NCI-H2029 treated with DMSO at 0.1 percent for 48 hours (cell line): ENCODE measurements around the gene RPL4.
"Not testable (repeated sequence)": the region's sequence is repeated elsewhere in the genome, so short reads cannot be mapped to it uniquely, and the experiment has no call there.

Experiments used
- DNase-seq: peaks from one replicate; lab custom pipeline; 2025; lab: John Stamatoyannopoulos, UW

RPL4 gene

DNA sequence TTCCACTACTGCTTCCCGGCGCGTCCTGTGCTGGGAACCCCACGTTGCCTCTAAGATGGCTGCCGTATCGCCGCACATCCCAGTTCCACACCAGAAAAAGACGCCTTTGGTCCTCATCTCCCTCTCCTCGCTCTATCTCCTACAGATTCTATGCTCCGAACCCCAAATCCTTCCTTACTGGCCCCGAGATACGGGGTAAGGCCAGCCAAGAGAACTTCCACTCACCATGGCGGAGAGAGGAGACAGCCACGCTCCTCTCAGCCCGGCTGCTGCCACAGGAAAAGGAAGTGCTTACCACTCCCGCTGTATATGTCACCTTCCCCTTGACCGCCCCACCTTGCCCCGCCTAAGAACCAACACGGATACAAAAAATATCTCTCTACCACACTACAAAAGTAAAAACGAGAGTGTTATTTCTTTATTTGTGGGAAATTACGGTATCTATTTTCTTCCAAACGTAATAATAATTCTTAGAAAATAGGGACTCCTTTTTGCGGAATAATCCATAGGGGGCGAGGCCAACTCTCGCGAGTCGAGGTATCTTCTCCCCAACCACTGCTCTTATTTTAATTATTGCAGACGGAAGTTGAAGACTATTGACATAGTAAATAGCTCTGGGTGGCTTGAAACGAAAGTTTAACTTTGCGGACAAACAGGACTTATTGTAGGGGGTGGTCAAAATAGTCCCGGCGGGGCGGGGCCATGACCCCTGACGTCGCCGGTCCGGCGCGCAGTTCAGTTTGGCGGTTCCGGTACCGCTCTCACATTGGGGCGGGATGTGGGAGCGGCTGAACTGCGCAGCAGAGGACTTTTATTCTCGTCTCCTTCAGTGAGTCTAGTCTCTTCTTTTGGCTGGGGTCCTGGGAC is at the start of gene RPL4, which contains the start of gene ZWILCH:
Gene RPL4 (minus strand): TSS at position 293 of the 867 bp plus-strand sequence. CDS start 65 bp downstream, at position 228.
Gene ZWILCH (plus strand): TSS at position 764 of the 867 bp plus-strand sequence. CDS start 13 bp downstream, at position 777.
- no peak for DNase-seq

DNA sequence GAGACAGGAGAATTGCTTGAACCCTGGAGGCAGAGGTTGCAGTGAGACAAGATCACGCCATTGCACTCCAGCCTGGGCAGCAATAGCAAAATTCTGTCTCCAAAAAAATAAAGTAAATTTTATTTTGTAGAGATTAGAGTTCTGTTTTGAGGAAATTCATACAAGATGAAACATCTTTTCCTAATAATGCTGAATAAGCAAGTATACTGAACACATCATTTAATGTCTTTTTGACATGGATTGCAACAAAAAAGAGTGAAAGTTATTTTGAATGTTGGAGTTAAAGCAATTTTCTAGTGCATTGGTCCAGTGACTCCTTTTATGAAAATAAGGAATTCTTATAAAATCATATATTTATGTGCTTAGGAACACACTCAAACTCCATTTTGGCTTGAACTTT is 40.6 kb upstream of the RPL4 start:
- no peak for DNase-seq

DNA sequence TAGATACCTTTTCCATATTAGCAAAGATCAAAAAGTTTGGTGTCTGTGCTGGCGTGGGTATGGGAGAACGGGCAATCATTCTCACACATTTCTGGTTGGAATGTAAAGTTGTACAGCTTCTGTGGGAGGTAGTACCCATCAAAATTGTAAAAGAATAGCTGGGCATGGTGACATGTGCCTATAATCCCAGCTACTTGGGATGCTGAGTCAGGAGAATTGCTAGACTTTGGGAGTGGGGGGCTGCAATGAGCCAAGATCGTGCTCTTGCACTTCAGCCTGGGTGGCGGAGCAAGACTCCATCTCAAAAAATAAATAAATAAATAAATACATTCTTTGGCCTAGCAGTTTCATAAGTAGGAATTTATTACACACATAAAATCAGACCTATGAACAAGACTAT is 38.2 kb upstream of the RPL4 start:
- no peak for DNase-seq

DNA sequence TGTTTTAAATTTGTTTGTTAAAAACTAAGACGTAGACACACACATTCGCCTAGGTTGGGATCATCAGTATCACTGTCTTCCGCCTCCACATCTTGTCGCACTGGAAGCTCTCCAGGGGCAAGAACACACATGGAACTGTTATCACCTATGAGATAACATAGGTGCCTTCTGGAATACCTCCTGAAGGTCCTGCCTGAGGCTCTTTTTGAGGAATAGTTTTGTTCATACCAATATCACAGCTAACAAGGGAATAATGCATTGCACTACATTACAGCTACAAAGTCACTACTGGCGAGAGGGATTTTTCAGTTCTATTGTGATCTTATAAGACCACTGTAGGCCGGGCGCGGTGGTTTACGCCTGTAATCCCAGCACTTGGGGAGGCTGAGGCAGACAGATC is 30.4 kb upstream of the RPL4 start:
- no peak for DNase-seq

DNA sequence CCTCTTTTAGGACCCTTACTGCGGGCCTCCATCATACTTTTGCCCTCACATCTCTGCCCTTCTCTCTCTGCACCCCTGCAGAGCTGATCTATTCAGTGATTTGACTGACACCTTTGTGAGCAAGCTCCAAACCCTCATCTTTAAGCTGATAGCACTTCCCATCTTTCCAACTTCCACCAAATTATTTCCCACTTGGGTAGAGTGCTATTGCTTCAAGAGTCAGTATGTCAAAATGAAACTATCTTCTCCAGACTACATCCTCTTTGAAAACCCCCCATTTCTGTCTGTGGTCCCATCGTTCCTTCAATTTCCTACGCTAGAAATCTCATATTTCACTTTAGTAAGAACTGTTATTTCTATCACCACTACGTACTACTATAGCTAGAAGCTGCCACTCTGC is 20.2 kb upstream of the RPL4 start:
- DNase-seq: no peak

DNA sequence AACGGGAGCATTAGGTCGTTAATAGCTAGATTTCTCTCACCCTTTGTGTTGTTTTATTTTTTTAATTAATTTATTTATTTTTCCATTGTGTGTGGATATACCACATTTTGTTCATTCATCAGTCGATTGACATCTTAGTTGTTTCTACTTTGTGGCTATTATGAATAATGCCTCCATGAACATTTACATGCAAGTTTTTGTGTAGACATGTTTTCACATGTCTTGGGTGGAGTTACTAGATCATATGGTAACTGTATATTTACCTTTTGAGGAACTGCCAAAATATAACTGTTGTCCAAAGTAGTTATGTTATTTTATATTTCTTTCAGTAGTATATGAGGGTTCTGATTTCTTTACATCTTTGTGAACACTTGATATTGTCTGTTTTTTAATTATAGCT is 19.3 kb upstream of the RPL4 start:
- DNase-seq: no peak

DNA sequence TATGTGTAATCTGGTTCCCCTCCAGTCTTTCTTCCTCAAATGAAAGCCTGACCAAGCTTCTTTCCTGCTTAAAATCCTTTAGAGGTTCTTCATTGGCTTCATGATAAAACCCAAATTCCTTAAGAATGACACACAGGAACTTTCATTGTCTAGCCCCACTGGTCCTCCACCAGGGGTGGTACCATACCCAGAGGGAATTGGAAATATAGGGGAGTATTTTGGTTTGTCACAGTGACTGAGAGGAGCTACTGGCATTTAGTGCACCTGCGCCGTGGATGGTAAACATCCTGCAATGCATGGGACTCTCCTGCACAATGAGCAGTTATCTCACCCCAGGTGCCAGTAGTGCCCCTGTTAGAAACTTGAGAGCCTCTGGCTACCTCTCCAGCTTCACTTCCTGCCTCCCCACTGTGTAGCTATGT is 11.3 kb upstream of the RPL4 start:
- no peak for DNase-seq

DNA sequence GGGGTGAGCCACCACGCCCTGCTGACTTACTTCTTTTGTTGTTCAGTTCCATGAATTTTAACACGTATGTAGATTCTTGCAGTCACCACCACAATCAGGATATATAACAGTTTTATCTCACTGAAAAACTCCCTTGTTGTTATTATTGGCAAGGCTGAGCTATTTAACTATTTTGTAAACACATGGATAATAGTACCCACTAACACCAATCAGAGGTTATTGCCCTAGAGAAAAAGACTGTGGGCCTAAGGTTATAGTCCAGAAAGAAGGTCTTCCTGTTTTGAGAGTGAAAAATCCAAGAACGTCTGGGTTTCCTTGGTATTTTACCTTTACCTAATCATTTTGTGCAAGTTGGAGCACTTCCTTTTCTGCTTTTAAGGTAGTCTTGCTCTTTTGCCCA is 9.9 kb upstream of the RPL4 start:
- no peak for DNase-seq

DNA sequence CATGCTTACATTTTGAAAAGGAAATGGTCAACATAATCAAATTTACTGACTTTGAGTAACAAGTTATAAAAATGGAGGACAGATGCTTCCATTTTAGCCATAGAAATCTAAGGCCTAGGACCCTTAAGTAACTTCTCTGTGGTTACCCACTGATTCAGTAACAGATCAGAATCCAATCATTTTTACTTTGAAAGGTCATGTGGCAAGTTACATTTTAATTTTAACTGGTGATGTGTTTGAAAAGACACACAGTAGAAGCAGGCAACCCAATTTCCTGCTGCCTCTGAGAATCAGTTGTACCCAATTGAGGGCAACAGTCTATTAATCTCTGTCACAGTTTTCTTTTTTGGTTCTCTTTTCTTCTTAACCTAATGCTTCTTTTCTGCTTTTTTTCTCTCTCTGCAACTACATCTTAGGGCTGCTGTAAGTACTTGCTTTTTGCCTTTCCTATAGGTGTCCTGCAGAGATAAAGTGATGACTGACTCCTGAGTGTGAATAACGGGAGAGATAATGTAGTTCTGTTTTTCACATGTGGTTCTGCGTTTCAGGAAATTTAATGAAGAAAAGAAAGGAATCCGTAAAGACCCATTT is 3.7 kb upstream of the RPL4 start:
- no peak for DNase-seq

DNA sequence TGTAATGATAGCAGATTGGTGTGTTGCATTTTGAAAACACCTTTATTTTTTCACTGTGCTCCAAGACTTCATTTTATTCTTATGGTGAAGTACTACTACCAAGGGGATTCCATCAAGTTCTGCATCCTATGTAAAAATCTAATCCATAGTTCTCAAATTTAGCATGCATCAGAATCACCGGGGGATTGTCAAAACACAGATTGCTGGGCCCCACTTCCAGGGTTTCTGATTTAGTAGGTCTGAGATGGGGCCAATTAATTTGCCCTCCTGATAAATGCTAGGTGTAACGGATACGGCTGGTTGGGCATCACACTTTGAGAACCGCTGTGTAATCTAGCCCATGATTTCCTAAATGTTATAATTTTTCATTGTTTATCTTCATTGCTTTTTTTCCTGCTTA is 1.2 kb upstream of the RPL4 start:
- no peak for DNase-seq

DNA sequence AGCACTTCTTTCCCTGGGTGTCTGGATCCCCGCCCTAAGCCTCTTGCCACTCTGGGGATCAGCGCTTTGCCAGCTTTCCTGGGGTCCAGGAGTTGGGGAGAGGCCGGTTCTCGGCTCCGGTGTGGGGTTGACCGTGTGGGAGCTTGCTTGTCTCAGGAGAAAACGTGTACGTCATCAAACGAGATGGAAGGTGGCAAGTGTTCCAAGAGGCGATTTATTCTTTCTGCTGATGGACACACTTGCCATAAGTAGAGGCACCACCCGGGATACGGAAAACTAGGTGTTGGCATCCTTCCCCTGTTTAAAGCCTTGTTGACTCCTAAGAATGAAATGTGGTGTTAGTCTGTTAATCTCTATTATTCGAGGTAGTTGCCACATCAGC is 766 bp upstream of the RPL4 start:
- no peak for DNase-seq

DNA sequence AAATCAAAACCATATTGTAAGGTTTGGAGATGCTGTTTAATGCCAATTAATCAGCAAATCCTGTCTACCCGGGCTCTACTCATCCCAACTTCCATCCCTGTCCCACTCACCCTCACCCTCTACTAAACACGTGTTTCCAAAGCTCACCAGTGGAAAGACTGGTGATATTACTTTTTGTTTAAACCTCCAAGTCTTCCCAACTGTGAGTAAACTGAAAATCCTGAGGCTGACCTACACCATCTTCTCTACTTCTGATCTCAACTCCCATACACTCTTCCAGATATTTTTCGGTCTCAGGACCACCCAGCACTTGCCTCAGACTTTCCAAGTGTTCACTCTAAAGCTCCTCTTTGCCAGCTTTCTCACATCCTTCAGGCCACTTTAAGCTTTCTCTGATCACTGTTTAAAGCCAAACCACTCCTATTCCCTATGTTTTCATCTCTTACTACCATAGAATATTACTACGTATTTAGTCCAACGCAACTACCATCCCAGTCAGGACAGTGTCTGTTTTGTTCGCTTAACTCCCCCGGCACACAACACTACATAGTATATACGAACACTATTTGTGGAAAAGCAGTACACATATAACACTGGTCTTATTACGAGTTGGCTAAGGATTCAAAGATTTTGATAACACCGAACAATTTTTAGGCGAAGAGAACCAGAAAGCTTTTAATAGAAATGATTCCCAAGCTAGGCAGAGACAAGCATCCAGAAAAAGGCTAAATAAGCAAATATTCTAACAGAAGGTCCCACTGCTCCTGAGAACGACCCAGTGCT is 684 bp downstream of the RPL4 start:
- no peak for DNase-seq

DNA sequence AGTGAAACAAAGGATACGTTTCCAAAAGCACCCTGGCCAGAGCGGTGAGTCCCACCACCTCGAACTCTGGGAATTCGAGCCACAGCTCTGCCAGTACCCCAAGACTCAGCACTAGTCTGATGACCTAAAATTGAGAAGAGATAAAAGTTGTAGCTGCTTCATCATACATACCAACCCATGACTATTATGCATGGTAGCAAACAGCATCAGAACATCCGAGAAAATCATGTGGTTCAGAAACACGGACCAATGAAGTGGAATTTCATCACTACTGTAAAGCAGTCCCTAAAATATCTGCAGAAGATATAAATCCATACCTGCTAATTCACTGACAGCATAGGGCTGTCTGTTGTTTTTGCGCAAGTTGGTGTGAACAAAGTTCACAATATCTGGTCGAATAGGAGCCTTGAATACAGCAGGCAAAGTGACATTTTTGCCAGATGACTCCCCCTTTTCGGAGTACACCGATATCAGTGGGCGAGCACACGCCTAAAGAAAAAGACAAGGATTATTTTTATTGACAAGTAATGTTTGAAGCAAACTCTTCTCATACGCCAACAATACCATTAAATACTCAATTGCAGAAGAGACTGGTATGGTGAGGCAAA is 1.5 kb downstream of the RPL4 start:
- DNase-seq: not testable (repeated sequence)

DNA sequence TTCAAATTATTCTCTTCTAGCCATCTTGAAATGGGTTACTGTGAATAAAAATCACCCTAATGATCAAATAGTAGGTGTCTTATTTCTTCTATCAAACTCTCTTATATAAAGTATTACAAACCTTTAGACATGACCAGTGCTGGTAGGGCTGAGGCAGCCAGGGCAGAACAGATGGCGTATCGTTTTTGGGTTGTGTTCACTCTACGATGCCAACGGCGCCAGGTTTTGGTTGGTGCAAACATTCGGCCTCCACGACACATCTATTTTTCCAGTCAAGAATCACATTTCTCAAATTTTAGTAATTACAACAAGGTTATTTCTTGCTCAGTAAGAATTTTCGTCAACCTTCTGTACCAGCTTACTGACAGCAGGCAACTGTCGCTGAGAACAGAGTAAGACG is 2.2 kb downstream of the RPL4 start:
- no peak for DNase-seq

DNA sequence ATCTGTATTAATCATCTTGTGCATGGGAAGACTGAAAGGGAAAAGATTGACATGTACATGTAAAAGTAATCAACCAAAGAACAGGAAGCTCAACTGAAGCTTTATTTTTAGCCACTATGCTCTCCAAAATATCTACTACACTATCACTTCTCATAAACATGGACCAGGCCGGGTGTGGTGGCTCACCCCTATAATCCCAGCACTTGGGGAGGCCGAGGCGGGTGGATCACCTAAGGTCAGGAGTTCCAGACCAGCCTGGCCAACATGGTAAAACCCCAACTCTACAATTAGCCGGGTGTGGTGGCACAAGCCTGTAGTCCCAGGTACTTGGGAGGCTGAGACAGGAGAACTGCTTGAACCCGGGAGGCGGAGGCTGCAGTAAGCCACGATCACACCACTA is 4.3 kb downstream of the RPL4 start:
- not testable (repeated sequence) for DNase-seq

DNA sequence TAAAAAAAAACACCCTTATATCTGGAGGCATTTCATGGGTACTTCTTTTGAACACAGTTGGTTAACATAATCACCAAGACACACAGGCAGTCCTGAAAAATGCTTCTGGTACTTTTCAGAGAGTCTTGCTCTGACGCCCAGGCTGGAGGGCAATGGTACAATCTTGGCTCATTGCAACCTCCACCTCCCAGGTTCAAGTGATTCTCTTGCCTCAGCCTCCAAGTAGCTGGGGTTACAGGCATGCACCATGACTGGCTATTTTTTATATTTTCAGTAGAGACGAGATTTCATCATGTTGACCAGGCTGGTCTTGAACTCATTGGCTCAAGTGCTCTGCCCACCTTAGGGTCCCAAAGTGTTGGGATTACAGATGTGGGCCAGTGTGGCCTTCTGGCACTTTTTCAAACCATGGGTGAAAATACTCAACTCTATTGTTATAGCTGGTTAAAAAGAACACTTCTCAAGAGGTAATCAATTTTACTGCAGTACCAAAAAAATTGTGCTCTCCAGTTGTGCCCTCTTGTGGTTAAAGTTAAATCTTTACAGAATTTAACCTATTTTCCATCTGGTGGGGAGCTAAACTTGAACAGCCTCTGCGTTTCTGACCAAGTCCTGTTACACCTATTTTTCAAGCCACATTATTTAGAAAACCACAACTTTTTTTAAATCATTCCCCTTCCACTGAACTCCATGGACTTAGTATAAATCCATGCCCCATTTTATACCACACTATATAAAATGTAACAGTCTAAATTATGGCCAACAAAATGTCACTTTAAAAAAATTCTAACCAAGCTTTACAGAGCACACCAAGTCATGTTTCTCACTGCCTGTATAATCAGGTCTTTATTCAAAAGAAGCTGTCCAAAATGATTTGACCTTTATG is 5.9 kb downstream of the RPL4 start:
- DNase-seq: no peak

DNA sequence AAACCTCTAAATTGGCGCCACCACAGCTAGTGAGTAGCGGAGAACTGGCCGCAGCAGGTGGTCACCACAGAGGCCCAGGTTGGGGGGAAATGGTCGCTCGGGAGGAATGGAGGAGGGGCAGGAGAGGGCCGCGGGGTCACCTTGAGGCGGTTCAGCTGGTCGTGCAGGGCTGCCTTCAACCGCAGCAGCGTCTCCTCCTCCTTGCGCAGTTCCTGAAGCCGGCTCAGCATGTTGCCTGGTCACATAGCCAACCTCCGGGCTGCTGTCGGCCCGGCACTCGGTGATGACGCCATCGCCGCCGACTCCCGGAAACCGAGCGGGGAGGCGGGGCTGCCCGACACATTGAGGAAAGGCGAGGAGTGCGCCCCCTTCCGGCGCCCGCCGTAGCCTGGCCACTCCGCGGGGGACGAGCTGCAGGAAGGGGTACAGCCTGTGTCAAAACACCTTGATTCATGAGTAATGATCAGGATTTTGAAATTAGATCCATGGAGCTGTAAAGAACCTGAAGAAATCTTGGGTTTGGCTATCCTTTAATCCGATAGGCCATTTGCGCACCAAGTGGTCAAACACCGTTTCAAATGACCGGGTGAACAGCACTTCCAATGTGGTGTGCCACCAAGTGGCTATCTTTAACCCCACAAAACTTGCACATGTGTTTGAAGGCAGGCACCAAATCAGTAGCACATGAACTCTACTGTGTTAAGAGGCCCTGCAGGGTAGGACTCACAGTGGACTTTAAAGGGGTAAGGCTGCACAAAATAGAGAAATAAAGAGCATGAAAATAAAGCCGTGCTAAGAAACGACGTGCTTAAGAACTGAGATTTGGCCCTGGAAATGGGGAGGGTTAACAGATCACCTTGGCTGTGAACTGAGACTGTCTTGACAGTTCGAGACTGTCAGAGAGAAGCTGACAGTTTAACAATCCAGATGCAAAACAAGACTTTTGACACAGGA is 6.9 kb downstream of the RPL4 start, which contains the start of gene SNAPC5:
Gene SNAPC5 (minus strand): TSS at position 261 of the 954 bp plus-strand sequence. CDS start 31 bp downstream, at position 230.
- DNase-seq: no peak

DNA sequence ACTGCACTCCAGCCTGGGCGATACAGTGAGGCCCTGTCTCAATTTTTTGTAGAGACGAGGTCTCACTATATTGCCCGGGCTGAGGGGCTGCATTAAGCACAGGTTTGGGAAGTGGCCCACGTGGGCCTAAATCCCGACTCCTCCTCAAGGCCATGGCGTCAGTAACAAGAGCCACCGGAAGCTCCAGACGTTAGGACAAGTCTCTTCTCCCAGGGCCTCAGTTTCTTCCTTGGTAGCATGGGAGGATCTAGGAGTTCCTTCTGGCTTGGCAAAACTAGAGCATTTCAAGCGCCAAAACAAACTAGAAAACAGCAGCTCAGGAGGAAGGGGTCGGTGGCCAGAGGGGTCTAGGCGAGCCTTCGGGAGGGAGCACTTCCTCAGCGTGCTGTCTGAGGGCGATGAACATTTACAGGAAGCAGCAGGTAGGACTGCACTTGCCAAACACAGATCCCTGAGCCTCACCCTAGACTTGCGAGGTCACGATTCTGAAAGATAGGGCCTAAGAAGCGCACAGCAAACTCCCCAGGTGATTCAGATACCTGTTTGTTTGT is 7.6 kb downstream of the RPL4 start:
- no peak for DNase-seq

DNA sequence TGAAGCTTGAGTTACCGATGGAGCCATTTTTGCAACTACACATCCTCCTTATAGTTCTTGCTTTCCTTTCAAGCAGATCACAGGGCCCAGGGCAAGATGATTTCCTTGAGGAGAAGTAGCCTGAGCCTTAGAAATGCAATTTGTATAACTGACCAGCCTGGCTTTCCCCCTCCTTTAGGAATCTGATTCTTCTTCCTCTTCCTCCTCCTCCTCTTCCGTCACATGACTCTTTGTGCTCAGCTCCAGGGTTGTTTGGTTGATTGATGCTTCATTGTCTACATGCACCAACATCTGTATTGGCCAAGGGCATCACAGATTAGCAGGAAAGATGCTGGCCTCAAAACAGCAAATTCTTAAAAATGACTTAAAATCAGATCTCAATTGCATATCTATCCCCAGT is 10.4 kb downstream of the RPL4 start:
- DNase-seq: no peak

DNA sequence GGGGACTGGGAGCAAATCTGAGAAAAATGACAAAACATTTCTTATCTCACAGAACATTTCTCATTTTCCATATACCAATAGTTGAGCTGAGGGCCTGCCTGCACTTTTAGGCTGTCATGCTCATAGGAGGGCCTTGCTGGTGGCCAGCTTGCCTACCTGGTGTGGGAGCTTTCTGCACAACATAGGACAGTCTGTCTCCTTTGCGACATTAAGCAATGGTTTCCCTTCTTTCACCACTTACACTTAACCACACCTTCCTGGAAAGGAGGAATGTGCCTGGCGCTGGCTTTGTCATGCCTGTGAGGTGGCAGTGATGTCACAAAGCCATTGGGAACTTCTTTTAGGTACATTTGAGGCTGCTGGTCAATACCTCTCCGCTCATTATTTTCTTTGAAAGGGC is 12.8 kb downstream of the RPL4 start:
- no peak for DNase-seq
